B cell (primary cell): ENCODE data around the gene ADAMTS2.

Source experiments
- CTCF ChIP-seq: fragments of 200-600 bp; IDR thresholded peaks from one replicate; pipeline ENCODE4 v1.8.0; 2022; ENCODE audit warnings: antibody characterized with exemption, mild to moderate bottlenecking
- EZH2 ChIP-seq: IDR thresholded peaks from 2 replicates; pipeline ENCODE4 v1.6.1; 2012; ENCODE audit warnings: borderline replicate concordance, low read depth, mild to moderate bottlenecking, moderate library complexity, low read length; ENCODE audit not compliant: insufficient read depth, poor library complexity, severe bottlenecking

- TF ChIP-seq EZH2, result no peak
- no peak for TF ChIP-seq CTCF
Measured at GRCh38 chr5:179201986-179202385, 143.3 kb downstream of the ADAMTS2 start.
